Middle frontal gyrus (tissue), 1 donor: ENCODE measurements around the gene UBAC1.
"Not testable (repeated sequence)": the region's sequence is repeated elsewhere in the genome, so short reads cannot be mapped to it uniquely, and the experiment has no call there.

Experiments used
- DNase-seq: peaks from one replicate; pipeline ENCODE4 v3.0.0-alpha.2; 2015; ENCODE audit warnings: low spot score; ENCODE audit errors: extremely low spot score

Gene UBAC1

GRCh38 chr9:135943604-135944003, 17.6 kb downstream of the UBAC1 start:
- DNase-seq = not testable (repeated sequence)

- no peak for DNase-seq
Measured at GRCh38 chr9:135941288-135941995, 19.7 kb downstream of the UBAC1 start.

GRCh38 chr9:135939351-135940265, 21.6 kb downstream of the UBAC1 start:
- no peak for DNase-seq

GRCh38 chr9:135937521-135938489, 23.4 kb downstream of the UBAC1 start:
- no peak for DNase-seq

GRCh38 chr9:135933114-135933513, 28.1 kb downstream of the UBAC1 start:
- no peak for DNase-seq

GRCh38 chr9:135932656-135933055, 28.5 kb downstream of the UBAC1 start:
- no peak for DNase-seq

- no peak for DNase-seq
Measured at GRCh38 chr9:135931349-135931820, 29.8 kb downstream of the UBAC1 start.

- DNase-seq = no peak
Measured at GRCh38 chr9:135930446-135931345, 30.5 kb downstream of the UBAC1 start.

GRCh38 chr9:135929656-135930445, 31.3 kb downstream of the UBAC1 start:
- DNase-seq = no peak

- no peak for DNase-seq
Measured at GRCh38 chr9:135928731-135929655, 32.2 kb downstream of the UBAC1 start.

- DNase-seq = no peak
Measured at GRCh38 chr9:135928074-135928730, 33.0 kb downstream of the UBAC1 start.

GRCh38 chr9:135927195-135928013, 33.8 kb downstream of the UBAC1 start:
- DNase-seq = no peak

GRCh38 chr9:135926402-135927194, 34.6 kb downstream of the UBAC1 start:
- DNase-seq = no peak

- DNase-seq = no peak
Measured at GRCh38 chr9:135925496-135926133, 35.6 kb downstream of the UBAC1 start.

GRCh38 chr9:135924628-135925338, 36.4 kb downstream of the UBAC1 start:
- no peak for DNase-seq
